Measurements from ENCODE around the gene LMBR1L. TPM values are rescaled to one million over a fixed set of nuclear protein-coding genes. Genes with fewer than 3 reads are reported as not detected.

Gene LMBR1L
- total and polyA plus RNA-seq, 2 of the 13 experiments (the other 11 are each of a cell fraction or from before 2014, with no cell fraction given), result 12.2 to 65.9 TPM

GRCh38 chr12:49069507-49070346 is 40.9 kb downstream of the LMBR1L start, which contains the start of gene RHEBL1 (continued):
- TF ChIP-seq REST (IDR thresholded peaks at IDR 0.05; ENCODE audit: borderline replicate concordance in 1 of 2, low read depth in 1 of 2, low read length in 2 of 2) (0 out of 4 replicates have a peak, but pooled peaks of 1 of the 2 experiments have one; percentile 16), MEIS1 (CRISPR knock-in tag; IDR thresholded peaks at IDR 0.05; ENCODE audit: borderline replicate concordance) (no peak), MIER3 (CRISPR knock-in tag; IDR thresholded peaks at IDR 0.05; ENCODE audit: borderline replicate concordance) (no peak), ZNF781 (CRISPR knock-in tag; IDR thresholded peaks at IDR 0.05; ENCODE audit: borderline replicate concordance, not compliant biosample characterization) (no peak), HHEX (CRISPR knock-in tag; IDR thresholded peaks at IDR 0.05) (no peak), DNMT3B (CRISPR knock-in tag; conservative IDR thresholded peaks at IDR 0.05) (no peak), ZNF678 (CRISPR knock-in tag; IDR thresholded peaks at IDR 0.05) (no peak), ZNF30 (CRISPR knock-in tag; IDR thresholded peaks at IDR 0.05) (no peak), ZNF879 (CRISPR knock-in tag; IDR thresholded peaks at IDR 0.05) (no peak), MXD4 (CRISPR knock-in tag; IDR thresholded peaks at IDR 0.05) (peak; percentile 84), POLR2G (IDR thresholded peaks at IDR 0.05; ENCODE audit: low read depth, low read length) (no peak), MTERF4 (CRISPR knock-in tag; IDR thresholded peaks at IDR 0.05) (0 out of 2 replicates have a peak, but pooled peaks have one; percentile 53), POLR2AphosphoS2 (IDR thresholded peaks at IDR 0.05; ENCODE audit: low read depth, low read length) (no peak), UBTF (CRISPR knock-in tag; IDR thresholded peaks at IDR 0.05) (peak; percentile 67), KLF13 (CRISPR knock-in tag; IDR thresholded peaks at IDR 0.05) (no peak), ZNF790 (CRISPR knock-in tag; IDR thresholded peaks at IDR 0.05; ENCODE audit: borderline replicate concordance) (no peak), ZNF670 (CRISPR knock-in tag; IDR thresholded peaks at IDR 0.05; ENCODE audit: borderline replicate concordance) (no peak; the same call in 1 of the 2 replicates)
- TF ChIP-seq, protein P1, sequence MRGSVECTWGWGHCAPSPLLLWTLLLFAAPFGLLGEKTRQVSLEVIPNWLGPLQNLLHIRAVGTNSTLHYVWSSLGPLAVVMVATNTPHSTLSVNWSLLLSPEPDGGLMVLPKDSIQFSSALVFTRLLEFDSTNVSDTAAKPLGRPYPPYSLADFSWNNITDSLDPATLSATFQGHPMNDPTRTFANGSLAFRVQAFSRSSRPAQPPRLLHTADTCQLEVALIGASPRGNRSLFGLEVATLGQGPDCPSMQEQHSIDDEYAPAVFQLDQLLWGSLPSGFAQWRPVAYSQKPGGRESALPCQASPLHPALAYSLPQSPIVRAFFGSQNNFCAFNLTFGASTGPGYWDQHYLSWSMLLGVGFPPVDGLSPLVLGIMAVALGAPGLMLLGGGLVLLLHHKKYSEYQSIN (CRISPR knock-in tag; IDR thresholded peaks at IDR 0.05; ENCODE audit: borderline replicate concordance), result no peak
- TF ChIP-seq, protein P2, sequence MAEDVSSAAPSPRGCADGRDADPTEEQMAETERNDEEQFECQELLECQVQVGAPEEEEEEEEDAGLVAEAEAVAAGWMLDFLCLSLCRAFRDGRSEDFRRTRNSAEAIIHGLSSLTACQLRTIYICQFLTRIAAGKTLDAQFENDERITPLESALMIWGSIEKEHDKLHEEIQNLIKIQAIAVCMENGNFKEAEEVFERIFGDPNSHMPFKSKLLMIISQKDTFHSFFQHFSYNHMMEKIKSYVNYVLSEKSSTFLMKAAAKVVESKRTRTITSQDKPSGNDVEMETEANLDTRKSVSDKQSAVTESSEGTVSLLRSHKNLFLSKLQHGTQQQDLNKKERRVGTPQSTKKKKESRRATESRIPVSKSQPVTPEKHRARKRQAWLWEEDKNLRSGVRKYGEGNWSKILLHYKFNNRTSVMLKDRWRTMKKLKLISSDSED (CRISPR knock-in tag; IDR thresholded peaks at IDR 0.05), result no peak
